Kidney glomerular epithelial cell (primary cell): ENCODE measurements around the gene COL1A2.
A peak's percentile ranks its signal among the peaks of the same experiment; 100 is the strongest.

Experiments
- DNase-seq: peaks from one replicate; lab custom pipeline; 2025; lab: John Stamatoyannopoulos, UW

COL1A2 gene

GRCh38 chr7:94382746-94383145 is 11.9 kb upstream of the COL1A2 start:
- no peak for DNase-seq

GRCh38 chr7:94384315-94384714 is 10.4 kb upstream of the COL1A2 start:
- DNase-seq, result no peak

GRCh38 chr7:94386416-94386815 is 8.3 kb upstream of the COL1A2 start:
- no peak for DNase-seq

GRCh38 chr7:94388540-94388939 is 6.2 kb upstream of the COL1A2 start:
- no peak for DNase-seq

- DNase-seq, result no peak
Observed at GRCh38 chr7:94389381-94389780, 5.3 kb upstream of the COL1A2 start.

GRCh38 chr7:94391726-94392392 is 2.8 kb upstream of the COL1A2 start:
- peak; percentile 30 for DNase-seq

GRCh38 chr7:94392393-94392786 is 2.3 kb upstream of the COL1A2 start:
- peak; percentile 15 for DNase-seq

- DNase-seq, result no peak
Observed at GRCh38 chr7:94393246-94394108, 1.2 kb upstream of the COL1A2 start.

- DNase-seq, result no peak
Observed at GRCh38 chr7:94394109-94394436, 622 bp upstream of the COL1A2 start.

- DNase-seq, result peak; percentile 80
Observed at GRCh38 chr7:94395141-94396036, 694 bp downstream of the COL1A2 start.

- DNase-seq, result no peak
Observed at GRCh38 chr7:94396037-94396431, 1.3 kb downstream of the COL1A2 start.

- no peak for DNase-seq
Observed at GRCh38 chr7:94396596-94396995, 1.9 kb downstream of the COL1A2 start.

- no peak for DNase-seq
Observed at GRCh38 chr7:94397722-94398121, 3.0 kb downstream of the COL1A2 start.

GRCh38 chr7:94398841-94399240 is 4.1 kb downstream of the COL1A2 start:
- no peak for DNase-seq

GRCh38 chr7:94400022-94400421 is 5.3 kb downstream of the COL1A2 start:
- DNase-seq, result no peak

- peak; percentile 12 for DNase-seq
Observed at GRCh38 chr7:94400643-94401427, 6.1 kb downstream of the COL1A2 start.

GRCh38 chr7:94401428-94401814 is 6.7 kb downstream of the COL1A2 start:
- DNase-seq, result no peak

GRCh38 chr7:94403546-94403945 is 8.9 kb downstream of the COL1A2 start:
- no peak for DNase-seq

- DNase-seq, result no peak
Observed at GRCh38 chr7:94405506-94405905, 10.8 kb downstream of the COL1A2 start.

- DNase-seq, result no peak
Observed at GRCh38 chr7:94406696-94407095, 12.0 kb downstream of the COL1A2 start.

- DNase-seq, result no peak
Observed at GRCh38 chr7:94409200-94409948, 14.7 kb downstream of the COL1A2 start.
